ENCODE measurements around the gene LDLRAD4. TPM values are rescaled to one million over a fixed set of nuclear protein-coding genes. Genes with fewer than 3 reads are reported as not detected.

Gene LDLRAD4
- total RNA-seq, 2 experiments from 2014 or later = 37.3 to 38.5 TPM

DNA sequence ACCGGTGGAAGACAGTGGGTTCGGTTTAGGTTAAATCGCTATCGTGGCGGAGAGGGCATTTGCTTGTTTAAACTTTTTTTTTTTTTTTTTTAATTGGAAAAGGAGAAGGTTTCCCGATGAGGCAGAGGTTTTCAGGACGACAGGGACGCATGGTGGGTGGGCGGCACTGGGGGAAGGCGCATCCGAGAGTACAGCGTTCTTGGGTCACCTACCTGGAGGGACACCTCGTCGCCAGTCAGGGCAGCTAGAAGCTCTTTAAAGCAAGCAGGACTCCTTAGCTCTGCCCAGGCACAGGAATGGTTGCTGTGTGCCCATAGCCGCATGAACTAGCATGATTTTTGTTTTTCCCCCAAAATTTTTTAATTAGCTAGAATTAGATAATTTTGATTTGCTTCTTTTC lies 437 bp downstream of the LDLRAD4 start:
- CTCF ChIA-PET = interaction anchor here (1.0 to 1.9 kb wide), 4 partner anchors 47 to 245 kb away, joined by 3 to 7 read pairs (median 4); no protein-coding TSS in a partner anchor
- POLR2A ChIA-PET = interaction anchor here (0.7 to 1.9 kb wide), 6 partner anchors 10 to 348 kb away, joined by 3 to 14 read pairs (median 3); no protein-coding TSS in a partner anchor
- DNase-seq (peak; percentile 11), ATAC-seq (no peak)
- Mint-ChIP-seq H3K36me3 (ENCODE audit: low read depth) (peaks cover 4% of the 10 kb centered on the region), H3K27ac (peak overlapping the region; percentile 44), H3K4me3 (peak overlapping the region; percentile 78), H3K4me1 (ENCODE audit: low read depth) (peaks cover 43% of the 10 kb centered on the region), H3K27me3 (peaks cover 13% of the 10 kb centered on the region), H3K9me3 (no peaks in the 10 kb centered on the region)
- intact Hi-C loops (cut with micrococcal nuclease) = loop anchor here (5.0 to 10.0 kb wide), 4 partner anchors 48 to 413 kb away; no protein-coding TSS in a partner anchor
- TF ChIP-seq, protein P1, sequence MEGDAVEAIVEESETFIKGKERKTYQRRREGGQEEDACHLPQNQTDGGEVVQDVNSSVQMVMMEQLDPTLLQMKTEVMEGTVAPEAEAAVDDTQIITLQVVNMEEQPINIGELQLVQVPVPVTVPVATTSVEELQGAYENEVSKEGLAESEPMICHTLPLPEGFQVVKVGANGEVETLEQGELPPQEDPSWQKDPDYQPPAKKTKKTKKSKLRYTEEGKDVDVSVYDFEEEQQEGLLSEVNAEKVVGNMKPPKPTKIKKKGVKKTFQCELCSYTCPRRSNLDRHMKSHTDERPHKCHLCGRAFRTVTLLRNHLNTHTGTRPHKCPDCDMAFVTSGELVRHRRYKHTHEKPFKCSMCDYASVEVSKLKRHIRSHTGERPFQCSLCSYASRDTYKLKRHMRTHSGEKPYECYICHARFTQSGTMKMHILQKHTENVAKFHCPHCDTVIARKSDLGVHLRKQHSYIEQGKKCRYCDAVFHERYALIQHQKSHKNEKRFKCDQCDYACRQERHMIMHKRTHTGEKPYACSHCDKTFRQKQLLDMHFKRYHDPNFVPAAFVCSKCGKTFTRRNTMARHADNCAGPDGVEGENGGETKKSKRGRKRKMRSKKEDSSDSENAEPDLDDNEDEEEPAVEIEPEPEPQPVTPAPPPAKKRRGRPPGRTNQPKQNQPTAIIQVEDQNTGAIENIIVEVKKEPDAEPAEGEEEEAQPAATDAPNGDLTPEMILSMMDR (IDR thresholded peaks at IDR 0.05) = no peak

DNA sequence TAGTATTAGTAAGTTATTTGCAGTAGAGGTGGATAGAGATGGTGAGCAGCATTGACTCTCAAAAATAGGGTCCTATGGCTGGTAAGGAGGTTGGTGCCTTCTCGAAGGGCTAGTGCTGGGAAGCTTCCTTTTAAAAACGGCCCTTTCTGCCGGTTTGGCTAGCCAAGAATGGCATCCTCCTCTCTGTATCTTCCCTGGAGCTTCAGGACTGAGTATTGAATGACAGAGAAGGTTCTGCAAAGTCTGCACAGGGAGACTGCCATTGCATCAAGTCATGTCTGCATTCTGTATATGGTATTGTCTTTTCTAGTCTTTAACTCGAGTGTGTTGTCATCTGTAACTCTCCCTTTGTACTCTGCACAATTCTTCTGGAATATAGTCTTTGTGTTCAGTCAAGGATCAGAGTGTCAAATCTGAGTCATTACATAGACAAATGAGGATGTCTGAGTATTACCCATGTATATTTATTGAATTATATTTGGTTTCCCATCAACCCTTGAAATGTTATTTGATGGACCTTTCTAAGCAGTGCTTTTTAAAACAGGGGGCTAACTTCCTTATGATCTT lies 1.1 kb downstream of the LDLRAD4 start:
- Mint-ChIP-seq H3K27me3 (peaks cover 11% of the 10 kb centered on the region), H3K9me3 (no peaks in the 10 kb centered on the region), H3K36me3 (ENCODE audit: low read depth) (peaks cover 4% of the 10 kb centered on the region), H3K4me1 (ENCODE audit: low read depth) (peaks cover 43% of the 10 kb centered on the region), H3K4me3 (peak overlapping the region; percentile 78), H3K27ac (no peak overlapping the region)
- TF ChIP-seq, protein P1 (IDR thresholded peaks at IDR 0.05) = no peak
- ChIA-PET POLR2A (interaction anchor here (0.7 to 1.9 kb wide), 4 partner anchors 46 to 347 kb away, joined by 3 to 14 read pairs (median 3); no protein-coding TSS in a partner anchor), CTCF (interaction anchor here (1.0 to 1.9 kb wide), 3 partner anchors 47 to 244 kb away, joined by 3 to 7 read pairs (median 3); no protein-coding TSS in a partner anchor)
- DNase-seq = no peak
- no peak for ATAC-seq
- intact Hi-C loops (cut with micrococcal nuclease) = loop anchor here (5.0 to 10.0 kb wide), 4 partner anchors 48 to 413 kb away; no protein-coding TSS in a partner anchor

DNA sequence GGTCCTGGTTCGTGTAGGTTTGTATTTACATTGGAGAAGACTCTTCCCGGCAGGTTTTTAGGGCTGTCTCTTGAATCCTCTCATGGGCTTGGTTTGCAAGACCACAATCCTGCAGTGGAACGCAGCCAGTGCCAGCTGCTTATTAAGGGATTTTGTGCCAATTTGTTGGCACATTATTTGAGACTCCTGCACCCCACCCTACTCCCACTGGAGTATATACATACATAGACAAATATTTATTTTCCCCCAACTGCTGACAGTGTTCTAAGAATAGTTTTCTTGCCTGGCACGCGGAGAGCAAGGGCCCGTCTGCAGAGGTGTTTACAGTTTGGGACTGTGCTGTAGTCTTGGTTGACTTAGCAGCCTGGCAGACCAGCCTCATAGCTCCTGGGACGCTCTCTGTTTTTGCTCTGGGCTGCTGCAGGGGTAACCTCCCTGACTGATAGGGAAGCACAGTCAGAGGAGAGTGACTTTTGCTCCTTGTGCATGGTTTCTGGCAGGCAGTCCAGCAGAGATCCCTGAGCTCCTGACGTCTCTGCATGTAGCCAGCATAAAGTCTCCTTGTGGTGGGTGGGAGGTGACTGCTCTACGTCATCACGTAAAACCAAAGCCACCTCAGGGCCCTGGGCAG lies 1.9 kb downstream of the LDLRAD4 start:
- peaks cover 4% of the 10 kb centered on the region for H3K36me3 Mint-ChIP-seq (ENCODE audit: low read depth)
- POLR2A ChIA-PET = interaction anchor here (0.7 to 1.9 kb wide), 3 partner anchors 57 to 347 kb away, joined by 3 to 4 read pairs (median 3); no protein-coding TSS in a partner anchor
- peaks cover 43% of the 10 kb centered on the region for H3K4me1 Mint-ChIP-seq (ENCODE audit: low read depth)
- H3K9me3 Mint-ChIP-seq = no peaks in the 10 kb centered on the region
- H3K4me3 Mint-ChIP-seq = peak overlapping the region; percentile 78
- CTCF ChIA-PET = interaction anchor here (1.5 to 1.9 kb wide), 2 partner anchors 8 to 46 kb away, joined by 3 to 7 read pairs; no protein-coding TSS in a partner anchor
- ATAC-seq = no peak
- intact Hi-C loops (cut with micrococcal nuclease) = no loop called here
- H3K27ac Mint-ChIP-seq = no peak overlapping the region
- H3K27me3 Mint-ChIP-seq = peaks cover 9% of the 10 kb centered on the region
- TF ChIP-seq, protein P1 (IDR thresholded peaks at IDR 0.05) = no peak
- no peak for DNase-seq

DNA sequence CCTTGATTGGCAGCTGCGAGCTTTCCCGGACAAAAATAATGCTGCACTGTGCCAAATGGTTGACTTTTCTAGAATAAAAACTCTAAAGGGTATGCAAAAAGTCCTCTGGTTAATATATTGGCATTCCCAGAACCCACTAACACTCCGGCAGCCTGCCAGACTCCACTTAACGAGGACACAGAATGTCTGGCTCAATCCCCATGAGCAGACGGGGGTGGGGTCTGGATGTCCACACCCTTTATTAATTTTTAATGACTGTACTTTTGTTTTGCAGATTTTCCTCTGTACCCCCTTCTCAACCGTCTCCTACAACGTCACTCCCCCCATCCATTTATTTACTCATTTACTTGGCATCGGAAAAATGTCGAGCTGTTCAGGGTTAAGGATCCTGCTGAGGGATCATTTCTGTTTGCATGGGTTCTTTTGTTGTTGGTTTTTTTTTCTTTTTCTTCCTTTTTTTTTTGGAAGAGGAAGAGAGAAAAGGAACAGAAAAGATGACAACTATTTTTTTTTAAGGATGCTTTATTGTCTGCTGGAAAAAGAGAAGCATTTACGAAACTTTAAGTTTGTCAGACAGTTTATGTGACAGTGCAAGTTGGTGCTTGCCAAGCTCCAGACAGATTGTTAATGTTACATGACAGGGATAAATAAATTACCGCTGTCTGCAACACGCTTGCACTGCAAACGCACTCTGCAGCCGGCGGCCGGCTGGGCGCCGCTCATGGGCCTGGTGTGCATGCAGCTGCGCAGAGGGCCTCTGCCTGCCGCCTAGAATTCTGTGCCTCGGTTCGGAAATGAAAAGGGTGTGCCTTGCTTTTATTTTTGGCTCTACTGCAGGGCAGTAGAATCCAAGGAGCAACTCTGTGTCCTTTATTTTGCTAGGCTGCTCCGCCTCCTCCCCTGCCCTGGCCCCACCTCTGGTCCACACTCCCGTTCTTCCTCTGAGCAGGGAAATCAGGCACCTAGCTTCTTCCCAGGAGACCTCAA lies 3.6 kb downstream of the LDLRAD4 start:
- peaks cover 6% of the 10 kb centered on the region for H3K27me3 Mint-ChIP-seq
- POLR2A ChIA-PET = interaction anchor here (0.9 to 1.9 kb wide), 2 partner anchors 10 to 56 kb away, joined by 3 to 4 read pairs; no protein-coding TSS in a partner anchor
- H3K36me3 Mint-ChIP-seq (ENCODE audit: low read depth) = peaks cover 4% of the 10 kb centered on the region
- ATAC-seq (no peak), DNase-seq (no peak)
- no peak overlapping the region for H3K27ac Mint-ChIP-seq
- CTCF ChIA-PET = interaction anchor here (1.0 to 1.5 kb wide), 2 partner anchors 10 to 63 kb away, joined by 3 to 4 read pairs; no protein-coding TSS in a partner anchor
- intact Hi-C loops (cut with micrococcal nuclease) = loop anchor here (2.0 kb wide), 1 partner anchor 155 kb away; no protein-coding TSS in a partner anchor
- TF ChIP-seq, protein P1 (IDR thresholded peaks at IDR 0.05) = no peak
- no peaks in the 10 kb centered on the region for H3K9me3 Mint-ChIP-seq
- no peak overlapping the region for H3K4me3 Mint-ChIP-seq
- H3K4me1 Mint-ChIP-seq (ENCODE audit: low read depth) = peaks cover 34% of the 10 kb centered on the region
